Common myeloid progenitor, CD34-positive (primary cell): Measurements from ENCODE around the gene PGAM1. TPM values are rescaled to one million over a fixed set of nuclear protein-coding genes. Genes with fewer than 3 reads are reported as not detected.

Experiments
- CTCF ChIA-PET: fragments of 350-600 bp; sonication (Branson Sonifier 250); formaldehyde crosslinking; loops from one replicate; lab custom pipeline; 2021; ENCODE audit warnings: antibody characterized with exemption; lab: Charles Lee
- POLR2A ChIA-PET: fragments of 350-600 bp; sonication (Branson Sonifier 250); formaldehyde crosslinking; loops from one replicate; lab custom pipeline; 2021; ENCODE audit warnings: antibody characterized with exemption; lab: Charles Lee
- DNase-seq, 3 donors: peaks; one replicate each; pipeline versions ENCODE4 v3.0.0 to v3.0.0-alpha.2; 2013
- H3K27ac ChIP-seq, 2 experiments: 1 replicate in 1 of 2; 2 replicates in 1 of 2; pipeline ENCODE4 v1.7.0; 2013; ENCODE audit warnings: inconsistent platforms in 2 of 2, low read length in 2 of 2, mild to moderate bottlenecking in 2 of 2, low read depth in 1 of 2, moderate library complexity in 1 of 2; ENCODE audit not compliant: severe bottlenecking in 2 of 2, insufficient read depth in 1 of 2, poor library complexity in 1 of 2
- H3K27me3 ChIP-seq, 5 experiments: replicated peaks in 2 of 5; 1 replicate in 3 of 5; 2 replicates in 2 of 5; pipeline versions ENCODE4 v1.6.1 to v1.7.0; 2013; ENCODE audit warnings: low read length in 4 of 5, mild to moderate bottlenecking in 2 of 5, moderate library complexity in 2 of 5, inconsistent platforms in 1 of 5; ENCODE audit not compliant: insufficient read depth in 5 of 5, control insufficient read depth in 4 of 5
- H3K36me3 ChIP-seq, 4 experiments: 1 replicate in 2 of 4; 2 replicates in 2 of 4; pipeline versions ENCODE4 v1.6.1 to v1.7.0; 2013; ENCODE audit warnings: low read length in 3 of 4, control low read depth in 1 of 4, mild to moderate bottlenecking in 1 of 4; ENCODE audit not compliant: control insufficient read depth in 4 of 4, insufficient read depth in 4 of 4
- H3K4me1 ChIP-seq, 4 experiments: 1 replicate in 3 of 4; 2 replicates in 1 of 4; pipeline versions ENCODE4 v1.6.1 to v1.7.1; 2013; ENCODE audit warnings: low read length in 3 of 4, mild to moderate bottlenecking in 3 of 4, control low read depth in 1 of 4, inconsistent platforms in 1 of 4, moderate library complexity in 1 of 4; ENCODE audit not compliant: control insufficient read depth in 4 of 4, insufficient read depth in 4 of 4; ENCODE audit errors: control extremely low read depth in 1 of 4
- H3K4me3 ChIP-seq, 7 experiments: 1 replicate in 4 of 7; 2 replicates in 3 of 7; pipeline versions ENCODE4 v1.5.1 to v1.7.0; 2013; ENCODE audit warnings: mild to moderate bottlenecking in 7 of 7, low read length in 6 of 7, moderate library complexity in 6 of 7, inconsistent platforms in 2 of 7, low read depth in 2 of 7, control low read depth in 1 of 7; ENCODE audit not compliant: insufficient read depth in 4 of 7, control insufficient read depth in 1 of 7; ENCODE audit errors: extremely low read depth in 1 of 7
- H3K9me3 ChIP-seq, 5 experiments: 1 replicate in 4 of 5; 2 replicates in 1 of 5; pipeline versions ENCODE4 v1.6.1 to v1.7.1; 2013; ENCODE audit warnings: low read length in 4 of 5, mild to moderate bottlenecking in 2 of 5, inconsistent platforms in 1 of 5, low read depth in 1 of 5, moderate library complexity in 1 of 5; ENCODE audit not compliant: control insufficient read depth in 4 of 5, insufficient read depth in 2 of 5; ENCODE audit errors: control extremely low read depth in 1 of 5
- WGBS: methylation state at CpG from one replicate; pipeline ENCODE4 v1.1.5; 2013; ENCODE audit not compliant: insufficient coverage; 5-methylcytosine and 5-hydroxymethylcytosine counted together
- polyA plus RNA-seq: library from polyadenylated mRNA; unstranded; fragments of 120-200 nt; gene quantifications from one replicate; pipeline ENCODE4 v1.2.1, GENCODE V29; 2013

Gene PGAM1
- polyA plus RNA-seq: 86.4 TPM

DNA sequence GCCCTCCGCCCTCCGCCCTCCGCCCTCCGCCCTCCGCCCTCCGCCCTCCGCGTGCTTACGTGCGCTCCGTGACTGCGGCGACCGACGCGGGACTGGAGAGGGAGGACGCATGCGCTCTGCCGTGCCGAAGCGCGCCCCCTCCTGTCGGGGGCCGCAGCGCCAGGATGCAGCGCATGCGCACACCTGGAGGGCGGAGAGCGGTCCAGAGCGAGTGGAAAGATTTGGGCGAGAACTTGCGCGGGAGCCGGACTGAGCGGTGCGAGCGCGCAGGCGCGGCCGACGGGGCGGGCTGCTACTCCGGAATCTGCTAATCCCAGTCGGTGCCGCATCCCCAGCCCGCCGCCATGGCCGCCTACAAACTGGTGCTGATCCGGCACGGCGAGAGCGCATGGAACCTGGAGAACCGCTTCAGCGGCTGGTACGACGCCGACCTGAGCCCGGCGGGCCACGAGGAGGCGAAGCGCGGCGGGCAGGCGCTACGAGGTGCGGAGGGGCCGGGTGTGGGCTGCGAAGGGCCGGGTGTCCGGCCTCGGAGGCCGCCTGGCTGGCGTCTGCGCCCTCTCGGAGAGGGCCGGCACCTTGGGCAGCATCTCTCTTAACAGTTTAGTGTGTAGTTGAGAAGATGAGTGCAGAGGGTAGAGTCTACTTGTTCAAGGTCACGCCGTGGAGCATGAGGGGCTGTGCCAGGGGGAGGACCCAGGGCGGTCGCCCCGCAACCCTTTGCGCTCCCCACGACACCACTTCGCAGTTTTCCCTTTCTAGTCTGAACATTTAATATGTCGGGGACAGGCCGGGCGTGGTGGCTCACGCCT, at the start of gene PGAM1:
TSS of gene PGAM1 (plus strand) at position 228 of the 812 bp plus-strand sequence. CDS start at position 345, 117 bp downstream.
- POLR2A ChIA-PET: interaction anchor here (0.5 kb wide), 1 partner anchor 256 kb away, joined by 3 read pairs; no protein-coding TSS in a partner anchor
- H3K36me3 ChIP-seq: peaks cover 3 to 32% (median 14%) of the 10 kb centered on the region in 4 experiments
- H3K4me1 ChIP-seq: peaks cover 10 to 40% (median 21%) of the 10 kb centered on the region in 4 experiments
- DNase-seq: peak; percentile 94 to 97 (median 95)
- H3K9me3 ChIP-seq: no peaks in the 10 kb centered on the region
- H3K27me3 ChIP-seq: no peaks in the 10 kb centered on the region
- 1% methylated on average over 29 of the region's 90 CpGs for WGBS
- peak within 1 kb of the TSS in 1 of 2 experiments; percentile 75 for H3K27ac ChIP-seq
- CTCF ChIA-PET: interaction anchor here (1.7 kb wide), 1 partner anchor 26 kb away, joined by 5 read pairs; no protein-coding TSS in a partner anchor
- peak within 1 kb of the TSS; percentile 78 to 97 (median 88) for H3K4me3 ChIP-seq

DNA sequence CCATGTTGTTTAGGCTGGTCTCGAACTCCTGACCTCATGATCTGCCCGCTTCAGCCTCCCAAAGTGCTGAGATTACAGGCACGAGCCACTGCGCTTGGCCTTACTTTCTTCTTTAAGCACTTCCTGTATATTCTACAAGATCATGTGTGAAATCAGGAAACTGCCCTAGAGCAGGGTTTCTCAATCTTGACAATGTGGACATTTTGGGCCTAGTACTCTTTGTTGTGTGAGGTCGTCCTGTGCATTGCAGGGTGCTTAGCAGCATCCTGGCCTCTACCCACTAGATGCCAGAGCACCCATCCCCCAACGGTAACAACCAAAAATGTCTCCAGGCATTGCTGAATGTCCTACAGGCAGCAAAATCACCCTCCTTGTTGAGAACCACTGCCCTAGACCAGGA, 49.6 kb upstream of the PGAM1 start:
- ChIA-PET CTCF (interaction anchor here (0.6 to 1.4 kb wide), 2 partner anchors 10 to 726 kb away, joined by 3 read pairs; no protein-coding TSS in a partner anchor), POLR2A (no interaction called here)
- H3K36me3 ChIP-seq: peaks cover 8 to 72% (median 54%) of the 10 kb centered on the region in 4 experiments

DNA sequence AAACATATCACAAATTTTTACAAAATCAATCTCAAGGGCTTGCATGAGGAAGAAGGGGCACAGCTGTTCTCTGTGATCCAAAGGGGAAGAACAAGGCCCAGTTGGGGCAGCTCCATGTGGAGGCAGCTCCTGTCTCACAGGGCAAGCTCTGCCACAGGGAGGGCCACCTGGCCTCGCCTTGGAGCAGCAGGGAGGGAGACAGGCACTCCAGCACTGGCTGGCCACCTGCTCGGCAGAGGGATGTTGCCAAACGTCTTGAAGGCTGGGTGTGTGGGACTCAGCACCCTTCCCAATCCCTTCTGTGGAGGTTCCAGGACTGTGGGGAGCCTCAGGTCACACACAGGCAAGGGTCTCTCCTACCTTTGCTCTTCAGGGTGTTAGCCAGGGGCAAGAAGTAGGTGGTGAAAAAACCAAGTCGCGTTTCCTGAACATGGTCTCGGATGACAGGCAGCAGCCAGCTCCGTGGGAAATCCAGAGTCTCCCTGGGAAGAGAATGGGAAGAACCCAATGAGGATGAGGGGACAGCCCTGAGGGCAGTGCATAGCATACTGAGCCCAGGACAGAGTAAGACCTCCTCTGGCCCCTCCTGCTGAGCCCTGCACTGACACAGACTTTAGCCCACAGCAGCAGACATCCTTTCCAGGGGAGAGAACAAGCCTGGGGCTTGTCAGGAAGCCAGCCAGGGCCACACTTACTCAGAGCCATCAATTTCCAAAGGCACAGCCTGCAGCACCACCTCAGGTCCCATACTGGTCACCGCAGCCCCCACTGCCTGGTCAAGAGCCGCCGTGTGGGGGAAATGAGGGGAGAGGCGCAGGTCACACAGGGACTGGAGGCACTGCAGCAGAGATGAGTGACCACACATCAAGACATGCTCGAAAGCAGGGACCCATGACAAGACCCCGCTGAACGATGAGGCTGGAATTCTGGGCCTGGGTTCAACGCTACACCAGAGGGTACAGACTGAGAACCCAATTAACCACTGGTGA, 46.8 kb upstream of the PGAM1 start:
- Histone ChIP-seq H3K27ac (no peak overlapping the region), H3K4me1 (no peaks in the 10 kb centered on the region), H3K4me3 (no peak overlapping the region), H3K27me3 (no peaks in the 10 kb centered on the region), H3K9me3 (no peaks in the 10 kb centered on the region), H3K36me3 (peaks cover 0 to 64% (median 43%) of the 10 kb centered on the region in 4 experiments)
- 95% methylated on average over 11 of the region's 15 CpGs for WGBS
- ChIA-PET POLR2A (no interaction called here), CTCF (no interaction called here)
- DNase-seq: no peak

More for the DNA sequence above, 49.6 kb upstream of the PGAM1 start:
- WGBS: 93% methylated on average over 6 of the region's 6 CpGs
- Histone ChIP-seq H3K9me3 (no peaks in the 10 kb centered on the region), H3K4me1 (no peaks in the 10 kb centered on the region), H3K27ac (no peak overlapping the region), H3K4me3 (no peak overlapping the region), H3K27me3 (no peaks in the 10 kb centered on the region)
- DNase-seq: peak in 2 of 3 donors; percentile 29 to 34

DNA sequence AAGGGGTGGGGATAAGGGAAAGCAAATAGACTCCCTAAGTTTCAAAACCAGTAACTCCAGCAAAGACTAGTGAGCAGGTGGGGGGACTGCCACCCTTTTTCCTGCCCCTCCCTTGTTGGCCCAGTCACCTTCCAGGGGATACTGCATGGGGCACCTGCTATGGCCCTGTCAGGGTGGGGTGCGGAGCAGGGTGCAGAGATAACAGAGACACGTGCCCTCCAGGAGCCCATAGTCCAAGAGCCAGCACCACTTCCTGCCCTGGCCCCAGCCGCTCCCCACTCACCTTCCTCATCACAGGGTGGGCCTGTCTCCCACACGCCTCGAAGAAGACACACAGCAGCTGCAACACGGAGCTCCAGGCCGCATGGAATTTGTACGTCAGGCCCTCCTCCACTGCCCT, 45.5 kb upstream of the PGAM1 start:
- Histone ChIP-seq H3K36me3 (peaks cover 0 to 71% (median 43%) of the 10 kb centered on the region in 4 experiments), H3K4me1 (no peaks in the 10 kb centered on the region), H3K27ac (no peak overlapping the region), H3K27me3 (no peaks in the 10 kb centered on the region), H3K9me3 (no peaks in the 10 kb centered on the region), H3K4me3 (no peak overlapping the region)
- CTCF ChIA-PET: interaction anchor here (0.8 to 1.5 kb wide), 2 partner anchors 14 to 23 kb away, joined by 3 to 4 read pairs; no protein-coding TSS in a partner anchor
- POLR2A ChIA-PET: no interaction called here
- WGBS: 90% methylated on average over 2 of the region's 8 CpGs
- no peak for DNase-seq

DNA sequence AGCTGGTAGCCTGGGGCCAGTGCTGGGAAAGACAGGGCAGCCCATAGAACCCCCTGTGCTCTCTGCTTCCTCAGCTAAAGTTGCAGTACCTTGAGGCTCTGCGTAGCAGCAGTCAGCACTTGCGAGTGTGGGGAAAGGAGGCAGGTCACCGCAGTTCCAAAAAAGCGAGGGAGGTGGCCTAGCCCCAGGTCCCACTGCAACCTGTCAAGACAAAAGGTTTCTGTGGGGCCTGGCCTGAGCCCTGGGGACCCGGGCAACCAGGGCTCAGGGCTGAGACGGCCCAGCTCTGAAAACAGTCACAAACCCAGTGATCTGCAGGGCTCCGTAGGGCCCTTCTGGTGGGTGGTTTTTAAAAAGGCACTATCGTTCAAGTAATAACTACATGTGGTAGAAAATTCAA, 44.4 kb upstream of the PGAM1 start:
- ChIA-PET POLR2A (no interaction called here), CTCF (interaction anchor here (1.5 kb wide), 1 partner anchor 15 kb away, joined by 4 read pairs; no protein-coding TSS in a partner anchor)
- Histone ChIP-seq H3K4me1 (no peaks in the 10 kb centered on the region), H3K27ac (no peak overlapping the region), H3K4me3 (no peak overlapping the region), H3K9me3 (no peaks in the 10 kb centered on the region), H3K36me3 (peaks cover 0 to 77% (median 45%) of the 10 kb centered on the region in 4 experiments), H3K27me3 (no peaks in the 10 kb centered on the region)
- 91% methylated on average over 8 of the region's 8 CpGs for WGBS
- no peak for DNase-seq

DNA sequence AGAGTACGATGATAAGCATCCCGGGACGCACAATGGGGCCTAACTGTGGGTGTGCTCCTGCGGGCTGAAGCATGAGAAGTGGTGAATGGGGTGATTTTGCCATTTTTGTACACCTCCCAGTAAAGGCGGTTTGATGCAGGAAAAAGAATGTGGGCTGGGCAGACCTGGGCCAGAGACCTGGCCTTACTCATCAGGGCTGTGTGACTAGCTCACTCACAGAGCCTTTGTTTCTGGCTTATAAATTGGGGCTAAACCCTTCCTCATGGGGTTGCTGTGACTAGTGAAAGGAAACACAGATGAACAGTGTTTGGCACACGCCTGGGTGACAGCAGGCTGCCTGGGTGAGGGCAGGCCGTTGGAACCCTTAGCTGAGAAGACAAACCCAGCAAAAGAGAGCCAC, 42.8 kb upstream of the PGAM1 start:
- Histone ChIP-seq H3K27me3 (no peaks in the 10 kb centered on the region), H3K27ac (no peak overlapping the region), H3K36me3 (peaks cover 0 to 75% (median 41%) of the 10 kb centered on the region in 4 experiments), H3K4me3 (no peak overlapping the region), H3K4me1 (no peaks in the 10 kb centered on the region), H3K9me3 (peaks cover 0 to 2% (median 0%) of the 10 kb centered on the region in 5 experiments)
- ChIA-PET CTCF (interaction anchor here (1.5 kb wide), 1 partner anchor 18 kb away, joined by 3 read pairs; the partner anchor contains the start of gene RRP12), POLR2A (interaction anchor here (0.6 kb wide), 1 partner anchor 17 kb away, joined by 3 read pairs; no protein-coding TSS in a partner anchor)
- WGBS: 100% methylated on average over 6 of the region's 7 CpGs
- no peak for DNase-seq
